ENCODE data around the gene UNC13B.
"Not testable (repeated sequence)": the region's sequence is repeated elsewhere in the genome, so short reads cannot be mapped to it uniquely, and the experiment has no call there.

UNC13B gene

GRCh38 chr9:35395706-35396101, 233.9 kb downstream of the UNC13B start:
- DNase-seq = no peak

- no peak for DNase-seq
These were observed 234.9 kb downstream of the UNC13B start for GRCh38 chr9:35396560-35397215.

GRCh38 chr9:35397216-35397698, 235.4 kb downstream of the UNC13B start:
- no peak for DNase-seq

DNA sequence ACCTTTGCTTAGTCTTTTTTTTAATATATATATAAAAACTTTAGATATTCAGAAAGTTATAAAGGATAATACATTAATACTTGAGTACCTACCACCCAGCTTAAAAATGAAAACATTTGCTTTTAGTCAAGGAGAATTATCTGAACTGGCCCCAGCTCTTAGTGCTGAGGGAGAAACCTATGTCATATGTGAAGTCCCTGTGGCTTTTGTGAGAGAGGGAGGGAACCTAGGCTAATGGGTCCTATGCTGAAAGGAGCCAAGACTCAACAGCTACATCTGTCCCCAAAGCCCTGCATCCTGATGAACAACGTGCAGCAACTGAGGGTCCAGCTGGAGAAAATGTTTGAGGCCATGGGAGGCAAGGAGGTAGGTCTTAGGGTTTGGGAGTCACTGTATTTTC, 236.1 kb downstream of the UNC13B start:
- no peak for DNase-seq

GRCh38 chr9:35398651-35399335, 237.0 kb downstream of the UNC13B start:
- no peak for DNase-seq

DNA sequence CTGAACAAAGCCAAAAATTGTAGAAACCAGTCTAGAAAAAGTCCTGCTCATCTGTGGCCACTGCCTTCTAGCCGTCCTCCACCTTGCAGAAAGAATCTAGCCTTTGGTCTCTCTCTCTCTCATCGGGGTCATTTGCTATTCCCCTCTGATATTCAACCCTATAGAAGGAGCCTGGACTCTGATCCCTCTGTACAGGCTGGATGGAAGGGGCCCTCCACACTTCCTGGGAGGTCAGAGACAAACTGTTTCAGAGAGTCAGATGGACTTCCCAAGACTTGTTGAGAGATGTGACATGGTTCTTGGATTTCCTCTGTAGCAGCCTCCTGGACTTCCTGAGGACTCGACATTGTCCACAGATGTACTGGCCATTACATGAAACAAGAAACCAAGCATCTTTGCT, 243.1 kb downstream of the UNC13B start:
- DNase-seq = no peak

GRCh38 chr9:35406183-35406959, 244.6 kb downstream of the UNC13B start:
- peak in 4 of 6 experiments; percentile 1 to 24 (median 19) for DNase-seq

GRCh38 chr9:35407846-35408245, 246.0 kb downstream of the UNC13B start:
- no peak for DNase-seq

- not testable (repeated sequence) for DNase-seq
These were observed 247.6 kb downstream of the UNC13B start for GRCh38 chr9:35409434-35409833.

- DNase-seq = no peak
These were observed 253.1 kb downstream of the UNC13B start for GRCh38 chr9:35414889-35415288.

DNA sequence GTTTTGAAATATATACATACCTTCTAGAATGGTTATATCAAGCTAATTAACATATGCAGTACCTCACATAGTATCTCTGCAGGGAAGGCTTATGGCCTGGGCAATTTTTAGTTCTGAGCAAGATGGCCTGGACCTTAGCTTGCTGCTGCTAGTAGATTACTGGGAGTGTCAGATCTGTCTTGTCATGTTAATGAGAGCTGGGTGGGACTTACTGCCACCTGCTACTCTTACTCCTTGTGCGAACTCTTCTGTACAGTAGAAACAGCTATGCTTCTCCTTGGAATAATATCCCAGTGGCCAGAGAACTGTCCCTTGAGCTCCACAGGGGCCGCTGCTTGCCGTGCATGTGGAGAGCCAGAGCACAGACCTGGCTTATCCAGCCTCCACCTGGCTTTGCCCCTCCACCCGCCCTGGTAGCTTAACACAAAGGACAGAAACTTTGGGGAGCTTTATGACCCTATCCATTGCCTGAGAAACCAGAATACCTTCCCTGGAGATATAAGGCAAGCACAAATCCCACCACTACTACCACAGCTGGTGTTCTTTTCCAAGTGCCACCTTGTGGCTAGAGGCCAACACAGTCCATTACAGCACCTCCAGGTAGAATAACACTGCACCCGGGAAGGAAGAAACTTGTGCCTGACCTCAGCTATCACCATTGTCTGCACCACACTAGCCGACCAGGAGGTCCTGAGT, 253.7 kb downstream of the UNC13B start:
- DNase-seq = no peak

- DNase-seq = no peak
These were observed 254.3 kb downstream of the UNC13B start for GRCh38 chr9:35416098-35416427.

GRCh38 chr9:35422346-35422745, 260.5 kb downstream of the UNC13B start:
- no peak for DNase-seq

DNA sequence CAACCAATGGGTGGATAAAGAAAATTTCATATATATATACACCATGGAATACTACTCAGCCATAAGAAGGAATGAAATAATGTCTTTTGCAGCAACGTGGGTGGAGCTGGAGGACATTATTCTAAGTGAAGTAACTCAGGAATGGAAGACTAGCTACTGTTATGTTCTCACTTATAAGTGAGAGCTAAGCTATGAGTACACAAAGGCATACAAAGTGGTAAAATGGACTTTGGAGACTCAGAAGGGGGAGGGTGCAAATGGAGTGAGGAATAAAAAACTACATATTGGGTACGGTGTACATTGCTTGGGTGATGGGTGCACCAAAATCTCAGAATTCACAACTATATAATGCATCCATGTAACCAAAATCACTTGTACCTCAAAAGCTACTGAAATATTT, 260.9 kb downstream of the UNC13B start:
- DNase-seq = no peak

DNA sequence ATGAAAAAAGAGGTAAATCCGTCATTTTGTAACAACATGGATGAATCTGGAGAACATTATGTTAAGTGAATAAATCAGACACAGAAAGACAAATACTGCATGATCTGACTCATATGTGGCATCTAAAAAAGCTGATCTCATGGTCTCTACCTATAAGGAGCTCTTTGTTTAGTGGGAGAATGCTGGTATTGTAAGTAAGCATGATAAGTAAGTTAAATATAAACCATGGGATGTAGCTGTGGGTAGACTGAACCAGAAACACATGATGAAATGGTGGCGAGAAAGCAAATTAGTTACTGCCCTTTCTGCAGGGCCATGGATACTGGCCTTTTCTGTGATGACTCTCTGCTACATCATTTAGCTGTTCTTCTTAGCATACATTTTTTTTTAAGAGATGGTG, 261.7 kb downstream of the UNC13B start:
- DNase-seq = no peak

DNA sequence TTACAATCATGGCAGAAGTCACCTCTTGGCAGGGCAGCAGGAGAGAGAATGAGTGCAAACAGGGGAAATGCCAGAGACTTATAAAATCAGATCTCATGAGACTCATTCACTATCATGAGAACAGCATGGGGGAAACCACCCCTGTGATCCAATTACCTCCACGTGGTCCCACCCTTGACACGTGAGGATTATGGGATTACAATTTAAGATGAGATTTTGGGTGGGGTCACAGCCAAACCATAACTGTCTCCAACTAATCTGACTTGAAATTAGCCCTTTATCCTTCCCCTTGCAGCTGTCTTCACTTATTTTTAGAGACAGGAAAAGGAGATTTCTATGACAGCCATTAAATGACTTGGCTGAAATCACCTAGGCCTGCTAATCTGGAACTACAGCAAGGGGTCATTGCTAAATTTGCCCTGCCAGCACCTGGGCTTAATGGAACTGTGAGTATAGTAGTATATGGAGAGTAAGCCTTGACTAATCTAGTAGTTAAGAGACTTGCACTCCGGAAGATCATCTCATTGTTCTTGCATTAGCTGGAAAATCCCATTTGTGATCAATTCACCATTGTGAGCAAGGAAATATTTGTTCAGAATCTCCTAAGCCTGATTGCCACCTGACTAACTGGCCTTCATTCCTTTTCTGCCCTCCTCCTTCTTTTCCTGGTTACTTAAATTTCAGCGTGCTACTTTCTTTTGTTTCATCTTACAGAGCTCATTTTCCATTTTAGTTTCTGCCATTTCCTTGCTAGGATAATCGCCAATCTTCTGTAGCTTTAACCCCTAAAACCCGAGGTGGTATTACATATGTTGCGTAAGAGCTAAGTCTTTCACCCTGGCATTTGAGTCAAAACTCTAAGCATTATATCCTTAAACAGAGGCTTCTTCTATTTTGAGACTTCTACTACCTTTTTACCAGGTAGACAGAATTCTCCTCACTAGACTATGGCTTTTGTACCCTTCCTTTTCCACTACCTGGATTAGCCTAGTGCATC, 262.8 kb downstream of the UNC13B start:
- no peak for DNase-seq

DNA sequence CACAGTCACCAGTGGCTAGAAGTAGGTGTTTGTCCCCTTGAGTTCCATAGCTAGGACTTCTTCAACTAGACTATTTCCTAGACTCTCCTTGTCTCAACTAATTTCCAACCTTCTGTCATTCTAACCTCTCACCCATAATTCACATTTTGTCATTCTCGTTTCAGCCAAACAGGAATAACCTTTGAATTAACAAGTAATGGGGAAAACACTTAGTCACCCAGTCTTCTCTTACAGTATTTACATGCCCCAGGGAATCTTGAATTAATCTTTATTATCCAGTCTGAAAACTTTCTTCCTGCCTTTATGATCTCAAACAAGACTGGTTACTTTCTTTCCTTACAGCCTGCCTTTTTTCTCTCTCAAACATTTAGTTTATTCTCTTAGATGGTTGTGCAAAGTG, 264.8 kb downstream of the UNC13B start:
- DNase-seq = no peak

GRCh38 chr9:35431467-35431866, 269.7 kb downstream of the UNC13B start:
- no peak for DNase-seq

GRCh38 chr9:35432076-35432475, 270.3 kb downstream of the UNC13B start:
- no peak for DNase-seq

DNA sequence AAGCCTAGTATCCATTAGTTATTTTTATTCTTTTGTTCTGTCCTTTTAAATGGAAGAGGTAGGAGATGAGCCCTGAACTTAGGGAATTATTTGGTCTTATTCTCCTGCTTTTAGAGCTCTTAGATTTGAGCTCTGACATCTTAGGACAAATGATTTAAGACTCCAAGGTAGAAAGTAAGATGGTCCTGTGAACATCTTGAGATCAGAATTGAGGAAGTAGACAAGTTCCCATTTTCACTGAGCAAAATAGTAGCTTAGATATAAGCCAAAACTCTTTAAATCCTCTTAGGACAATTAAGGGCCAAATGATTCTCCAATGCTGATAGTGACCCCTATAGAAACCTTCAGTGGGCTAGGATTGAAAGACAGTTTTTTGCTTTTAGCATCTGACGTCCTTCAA, 275.1 kb downstream of the UNC13B start:
- DNase-seq = no peak

- DNase-seq = no peak
These were observed 284.2 kb downstream of the UNC13B start for GRCh38 chr9:35446012-35446411.

DNA sequence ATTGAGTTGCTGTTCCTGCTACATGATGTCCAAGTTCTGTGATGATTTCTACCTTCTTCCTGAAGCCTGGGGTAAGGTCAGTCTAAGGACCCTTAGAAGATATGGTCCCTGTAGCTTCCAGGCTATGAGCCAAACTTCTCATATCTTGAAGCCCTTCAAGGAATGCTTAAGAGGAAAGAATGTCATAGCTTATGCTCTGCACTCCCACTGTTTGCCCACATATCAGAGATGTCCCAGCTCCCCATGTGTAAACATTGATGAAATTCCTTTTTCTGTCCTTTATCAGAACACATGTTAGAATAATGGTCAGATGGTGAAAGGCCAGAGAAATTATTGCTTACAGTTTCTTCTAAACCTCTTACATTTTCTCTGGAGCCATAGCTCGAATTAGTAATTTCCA, 286.7 kb downstream of the UNC13B start:
- DNase-seq = no peak

All from stimulated activated naive CD4-positive, alpha-beta T cell (primary cell).